Stimulated activated CD4-positive, alpha-beta T cell treated with anti-CD3 and anti-CD28 coated beads, Interleukin-1b, Interleukin-23, amount 100 ng/mL, for 48 hours (primary cell): ENCODE measurements around the gene GAA.

Experiments
- DNase-seq: peaks from one replicate; pipeline ENCODE4 v3.0.0-alpha.2; 2020

GAA gene

GRCh38 chr17:80101011-80101945 lies at the start of gene GAA:
Gene GAA (plus strand): TSS chr17:80101581. CDS start chr17:80104587, 3,006 bp downstream.
- DNase-seq, result peak; percentile 81

GRCh38 chr17:80051681-80052080 lies 49.7 kb upstream of the GAA start:
- DNase-seq, result no peak

DNA sequence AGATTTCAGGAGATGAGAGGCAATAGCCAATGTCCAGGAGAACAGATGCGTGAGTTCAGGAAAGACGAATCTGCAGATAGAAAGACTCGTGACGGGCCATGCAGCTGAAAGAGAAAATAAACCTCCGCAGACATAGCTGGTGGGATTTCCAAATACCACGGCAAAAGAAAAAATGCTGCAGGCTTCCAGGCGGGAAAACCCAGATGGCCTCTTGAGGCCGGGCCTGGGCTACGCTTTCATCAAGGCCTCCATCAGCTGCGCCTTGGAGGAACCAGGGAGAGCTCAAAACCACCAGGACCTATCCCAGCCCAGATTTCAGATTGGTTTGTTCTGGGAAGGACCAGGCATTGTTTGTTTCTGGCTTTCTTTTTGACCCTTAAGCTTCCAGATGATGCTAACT lies 48.3 kb upstream of the GAA start:
- DNase-seq, result no peak

DNA sequence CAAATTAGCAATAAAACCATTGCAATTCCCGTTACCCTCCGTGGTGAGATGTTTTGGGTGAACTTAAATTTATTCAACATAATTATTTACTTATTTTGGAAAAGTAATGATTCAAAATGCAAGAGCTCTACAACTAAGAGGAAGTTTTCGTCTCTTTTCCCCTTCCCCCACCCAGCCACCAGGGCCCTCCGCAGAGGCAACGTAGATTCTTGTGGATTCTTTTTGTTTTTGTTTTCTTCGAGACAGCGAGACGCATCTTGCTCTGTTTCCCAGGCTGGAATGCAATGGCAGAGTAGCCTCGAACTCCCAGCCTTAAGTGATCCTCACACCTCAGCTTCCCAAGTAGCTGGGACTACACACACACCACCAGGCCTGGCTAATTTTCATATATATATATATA lies 45.8 kb upstream of the GAA start:
- no peak for DNase-seq

DNA sequence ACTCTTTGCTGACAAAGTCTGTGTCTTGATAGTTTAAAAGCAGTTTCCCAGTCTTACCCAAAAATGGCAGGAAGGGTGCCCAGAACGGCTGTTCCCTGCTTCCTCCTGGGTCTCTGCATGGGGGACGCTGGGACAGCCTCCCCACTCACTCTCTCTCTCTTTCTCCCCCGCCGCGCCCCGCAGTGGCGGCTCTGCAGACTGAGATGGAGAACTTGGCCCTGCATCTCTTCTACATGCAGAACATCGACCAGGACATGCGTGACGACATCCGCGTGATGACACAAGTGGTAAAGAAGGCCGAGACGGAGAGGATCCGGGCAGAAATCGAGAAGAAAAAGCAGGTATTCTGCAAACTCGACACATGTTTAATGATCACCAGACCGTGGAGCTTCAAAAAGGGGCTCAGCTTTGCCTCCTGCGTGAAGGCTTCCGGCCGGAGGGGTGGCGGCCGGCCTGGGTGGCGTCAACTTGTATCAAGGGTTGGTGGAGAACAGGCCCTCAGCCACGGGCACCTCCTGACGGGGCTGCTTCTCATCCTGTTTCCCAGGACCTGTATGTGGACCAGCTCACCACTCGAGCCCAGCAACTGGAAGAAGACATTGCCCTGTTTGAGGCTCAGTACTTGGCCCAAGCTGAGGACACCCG lies 42.9 kb upstream of the GAA start:
- DNase-seq, result no peak

DNA sequence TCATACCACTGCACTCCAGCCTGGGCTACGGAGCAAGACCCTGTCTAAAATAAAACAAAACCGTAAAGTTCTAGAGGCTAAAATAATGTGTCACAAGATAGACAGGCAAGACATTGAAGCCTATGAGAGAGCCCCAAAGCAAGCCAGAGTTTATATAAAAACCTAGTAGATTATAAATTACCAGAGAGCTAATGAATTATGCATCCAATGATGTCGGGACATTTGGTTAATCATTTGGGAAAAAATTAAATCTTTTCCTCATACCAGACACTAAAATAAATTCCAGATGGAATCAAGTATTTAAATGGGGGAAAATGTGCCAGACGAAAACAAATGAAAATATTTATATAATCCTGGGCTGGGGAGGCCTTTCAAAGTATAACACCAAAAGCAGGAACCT lies 40.7 kb upstream of the GAA start:
- no peak for DNase-seq

- no peak for DNase-seq
These were observed 40.0 kb upstream of the GAA start for GRCh38 chr17:80061421-80061820.

GRCh38 chr17:80063830-80064585 lies 37.4 kb upstream of the GAA start:
- no peak for DNase-seq

DNA sequence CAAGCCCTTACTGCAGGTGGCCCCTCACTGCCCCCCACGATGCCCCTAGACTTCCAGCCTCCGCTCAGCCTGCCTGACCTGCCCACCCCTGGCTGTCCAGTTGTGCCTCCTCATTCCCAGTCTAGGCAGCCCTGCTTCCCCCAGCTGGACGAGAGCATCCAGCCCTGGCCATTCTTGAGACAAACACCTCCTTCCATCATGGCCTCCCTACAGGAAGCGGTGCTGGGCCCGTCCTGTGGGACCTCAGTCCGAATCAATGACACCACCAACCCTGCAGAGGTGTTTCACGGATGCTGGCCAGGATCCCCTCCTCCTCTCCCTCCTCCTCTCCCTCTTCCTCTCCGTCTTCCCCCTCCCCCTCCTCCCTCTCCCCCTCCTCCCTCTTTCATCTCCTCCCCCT lies 36.7 kb upstream of the GAA start:
- no peak for DNase-seq

DNA sequence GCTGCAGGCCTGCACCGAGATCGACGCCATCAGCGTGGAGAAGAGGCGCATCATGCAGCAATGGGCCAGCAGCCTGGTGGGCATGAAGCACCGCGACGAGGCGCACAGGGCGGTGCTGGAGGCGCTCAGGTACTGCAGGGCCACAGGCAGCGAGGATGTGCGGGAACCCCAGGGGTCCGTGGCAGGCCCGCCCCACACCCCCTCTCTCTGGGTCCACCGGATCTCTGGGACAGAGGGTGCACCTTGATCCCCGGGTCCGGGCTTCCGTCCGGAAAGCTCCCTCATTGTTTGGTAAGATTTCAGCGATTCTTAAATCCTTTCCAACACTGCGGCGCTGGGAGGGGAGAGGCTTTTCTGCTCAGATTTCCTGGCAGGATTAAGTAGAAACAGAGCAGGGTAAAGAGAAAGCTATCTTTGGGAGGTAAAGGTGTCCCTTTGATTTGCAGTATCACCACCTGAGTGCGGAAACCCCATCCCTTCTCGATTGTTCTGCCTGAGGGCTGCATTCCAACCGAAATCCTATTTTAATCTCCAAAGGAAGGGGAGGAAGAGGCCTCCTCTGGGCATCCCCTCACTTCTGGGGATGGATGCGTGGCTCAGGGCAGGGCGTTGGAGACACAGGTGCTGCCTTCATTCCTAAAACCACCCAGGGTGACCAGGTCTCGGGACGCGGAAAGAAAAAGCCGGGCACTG lies 35.8 kb upstream of the GAA start:
- no peak for DNase-seq

GRCh38 chr17:80067393-80067986 lies 33.9 kb upstream of the GAA start:
- DNase-seq, result no peak

DNA sequence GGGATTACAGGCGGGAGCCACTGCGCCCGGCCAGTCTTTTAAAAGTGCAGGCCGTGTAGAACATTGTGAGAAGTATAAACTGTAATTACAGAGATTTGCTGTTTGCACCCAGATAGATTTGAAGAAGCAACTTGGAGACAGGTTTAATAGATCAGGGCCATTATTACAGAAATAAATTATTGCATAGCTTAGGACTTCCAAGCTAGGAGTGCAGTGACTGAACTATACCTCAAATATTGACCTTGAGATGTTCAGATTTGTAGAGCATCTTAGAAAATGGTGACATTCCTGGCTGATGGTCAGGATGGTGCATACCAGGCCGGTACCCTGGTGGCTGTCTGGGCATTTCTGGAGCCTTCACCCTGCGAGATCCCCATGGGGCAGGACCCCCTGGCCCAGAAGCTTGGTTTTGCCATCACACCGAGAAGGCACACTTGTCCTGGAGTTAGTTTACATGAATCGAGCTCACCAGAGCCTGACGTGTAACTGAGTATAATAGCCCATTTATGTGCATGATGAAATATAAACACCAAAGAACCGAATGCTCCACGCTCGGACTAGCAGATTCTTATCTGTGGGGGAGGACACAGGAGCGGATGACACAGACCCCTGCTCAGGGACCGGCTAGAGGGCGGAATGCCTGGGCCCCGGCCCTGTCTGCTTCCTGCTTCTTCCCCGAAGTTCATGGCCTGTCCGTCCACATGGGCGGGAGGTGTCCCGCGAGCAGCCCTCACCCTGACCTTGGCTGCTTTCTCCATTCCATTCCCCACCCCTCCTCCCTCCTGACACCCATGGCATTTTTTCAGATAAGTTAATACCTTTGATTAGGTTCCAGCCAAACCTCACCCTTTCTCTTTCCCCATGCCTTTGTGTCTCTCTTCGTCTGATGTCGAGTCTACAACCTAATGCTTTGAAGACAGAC lies 32.8 kb upstream of the GAA start:
- no peak for DNase-seq

- no peak for DNase-seq
These were observed 30.8 kb upstream of the GAA start for GRCh38 chr17:80070375-80071115.

DNA sequence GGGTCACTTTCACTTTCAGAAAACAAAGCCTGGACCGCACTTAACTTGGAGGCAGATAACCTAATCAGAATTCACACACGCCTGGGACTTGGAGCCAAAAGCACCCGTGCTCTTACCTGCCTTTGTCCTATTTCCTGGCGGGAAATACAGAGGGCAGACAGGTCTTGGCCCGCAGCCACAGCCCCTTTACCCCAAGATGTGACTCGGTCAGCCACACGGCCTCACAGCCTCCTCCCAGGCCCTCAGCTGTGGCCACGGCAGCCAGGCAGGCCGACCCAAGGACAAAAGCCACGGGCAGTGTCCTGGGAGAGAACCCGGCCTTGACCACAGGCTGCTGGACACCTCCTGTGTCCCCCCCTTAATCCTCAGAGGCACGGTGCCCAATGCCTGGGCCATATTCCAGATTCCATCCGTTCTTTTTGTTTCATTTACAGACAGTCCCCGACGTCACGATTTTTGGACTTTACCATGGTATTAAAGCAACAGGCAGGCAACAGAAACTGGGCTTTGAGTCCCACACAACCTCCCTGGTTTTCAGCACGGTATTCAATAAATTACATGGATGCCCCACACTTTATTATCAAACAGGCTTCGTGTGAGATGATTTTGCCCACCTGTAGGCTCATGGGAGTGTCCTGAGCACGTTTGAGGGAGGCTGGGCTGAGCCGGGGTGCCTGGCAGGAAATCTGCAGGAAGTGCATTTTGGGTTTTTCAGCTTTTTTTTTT lies 30.1 kb upstream of the GAA start:
- DNase-seq, result no peak

GRCh38 chr17:80072410-80072809 lies 29.0 kb upstream of the GAA start:
- DNase-seq, result no peak

- DNase-seq, result no peak
These were observed 21.3 kb upstream of the GAA start for GRCh38 chr17:80080081-80080480.

DNA sequence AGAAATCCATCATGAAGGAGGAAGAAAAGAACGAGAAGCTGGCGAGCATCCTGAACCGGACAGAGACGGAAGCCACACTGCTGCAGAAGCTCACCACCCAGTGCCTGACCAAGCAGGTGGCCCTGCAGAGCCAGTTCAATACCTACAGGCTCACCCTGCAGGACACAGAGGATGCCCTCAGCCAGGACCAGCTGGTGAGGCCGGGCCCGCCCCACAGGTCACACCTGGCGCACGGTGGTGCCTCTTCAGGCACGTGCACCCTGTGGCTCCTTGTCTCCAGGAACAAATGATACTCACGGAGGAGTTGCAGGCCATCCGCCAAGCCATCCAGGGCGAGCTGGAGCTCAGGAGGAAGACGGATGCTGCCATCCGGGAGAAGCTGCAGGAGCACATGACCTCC lies 19.8 kb upstream of the GAA start:
- no peak for DNase-seq

DNA sequence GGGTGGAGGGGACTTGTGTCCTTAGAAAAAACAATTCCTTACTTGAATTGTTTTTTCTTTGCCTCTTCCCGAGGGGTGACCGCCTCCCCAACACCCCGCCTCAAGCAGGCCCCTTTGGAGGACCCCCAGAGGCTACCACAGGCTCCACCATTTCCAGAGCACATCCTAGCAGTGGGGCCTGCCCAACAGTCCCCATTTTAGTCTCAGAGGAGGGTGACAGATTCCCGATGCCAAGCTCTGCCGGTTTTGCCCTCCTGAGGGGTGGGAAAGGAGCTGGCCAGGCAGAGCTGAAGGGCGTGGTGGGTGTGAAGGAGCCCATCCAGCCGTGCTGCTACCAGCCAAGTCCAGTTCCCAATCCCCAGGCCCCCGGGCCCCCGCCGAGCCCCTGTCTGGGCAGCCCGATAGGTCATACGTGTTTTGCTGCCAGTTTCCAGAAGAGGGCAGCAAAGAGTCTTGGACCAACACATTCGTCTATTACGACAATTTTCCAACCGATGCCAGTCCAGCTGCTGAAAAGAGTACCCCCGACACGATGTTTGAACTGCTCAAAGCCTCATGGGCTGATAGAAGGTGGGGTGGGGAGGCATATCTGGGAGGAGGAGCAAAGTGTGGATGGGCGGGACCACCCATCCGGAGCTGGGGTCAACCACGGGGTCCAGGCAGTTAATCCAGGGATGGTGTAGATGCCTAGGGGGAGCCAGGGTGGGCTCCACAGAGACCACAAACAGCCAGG lies 18.8 kb upstream of the GAA start:
- DNase-seq, result peak; percentile 54

- no peak for DNase-seq
These were observed 18.2 kb upstream of the GAA start for GRCh38 chr17:80083136-80083661.
